ENCODE results near the gene DNAJA4.

The DNAJA4 gene

GRCh38 chr15:78319588-78319987 lies 55.2 kb downstream of the DNAJA4 start:
- no peak for DNase-seq

- no peak for DNase-seq
Measured at GRCh38 chr15:78320183-78320582, 55.8 kb downstream of the DNAJA4 start.

GRCh38 chr15:78321041-78321570 lies 56.7 kb downstream of the DNAJA4 start:
- DNase-seq: no peak

- no peak for DNase-seq
Measured at GRCh38 chr15:78321786-78322185, 57.4 kb downstream of the DNAJA4 start.

GRCh38 chr15:78322243-78322642 lies 57.9 kb downstream of the DNAJA4 start:
- DNase-seq: no peak

- DNase-seq: no peak
Measured at GRCh38 chr15:78322724-78323521, 58.6 kb downstream of the DNAJA4 start.

GRCh38 chr15:78323693-78324092 lies 59.3 kb downstream of the DNAJA4 start:
- no peak for DNase-seq

- no peak for DNase-seq
Measured at GRCh38 chr15:78324144-78324543, 59.8 kb downstream of the DNAJA4 start.

GRCh38 chr15:78325092-78325843 lies 60.9 kb downstream of the DNAJA4 start:
- DNase-seq: no peak

GRCh38 chr15:78327466-78327865 lies 63.1 kb downstream of the DNAJA4 start:
- DNase-seq: no peak

GRCh38 chr15:78329625-78330024 lies 65.3 kb downstream of the DNAJA4 start:
- no peak for DNase-seq

Measured in stimulated activated CD4-positive, alpha-beta T cell treated with anti-CD3 and anti-CD28 coated beads, Interleukin-4, amount 100 ng/mL, for 4 hours (primary cell).